GM19035 (cell line): Measurements from ENCODE around the gene SLC38A8.

ENCODE experiments used
- ATAC-seq: cut with Tn5 transposase; IDR thresholded peaks from one replicate; pipeline ENCODE4 v1.9.1; 2021; ENCODE audit not compliant: unreplicated experiment

SLC38A8 gene

DNA sequence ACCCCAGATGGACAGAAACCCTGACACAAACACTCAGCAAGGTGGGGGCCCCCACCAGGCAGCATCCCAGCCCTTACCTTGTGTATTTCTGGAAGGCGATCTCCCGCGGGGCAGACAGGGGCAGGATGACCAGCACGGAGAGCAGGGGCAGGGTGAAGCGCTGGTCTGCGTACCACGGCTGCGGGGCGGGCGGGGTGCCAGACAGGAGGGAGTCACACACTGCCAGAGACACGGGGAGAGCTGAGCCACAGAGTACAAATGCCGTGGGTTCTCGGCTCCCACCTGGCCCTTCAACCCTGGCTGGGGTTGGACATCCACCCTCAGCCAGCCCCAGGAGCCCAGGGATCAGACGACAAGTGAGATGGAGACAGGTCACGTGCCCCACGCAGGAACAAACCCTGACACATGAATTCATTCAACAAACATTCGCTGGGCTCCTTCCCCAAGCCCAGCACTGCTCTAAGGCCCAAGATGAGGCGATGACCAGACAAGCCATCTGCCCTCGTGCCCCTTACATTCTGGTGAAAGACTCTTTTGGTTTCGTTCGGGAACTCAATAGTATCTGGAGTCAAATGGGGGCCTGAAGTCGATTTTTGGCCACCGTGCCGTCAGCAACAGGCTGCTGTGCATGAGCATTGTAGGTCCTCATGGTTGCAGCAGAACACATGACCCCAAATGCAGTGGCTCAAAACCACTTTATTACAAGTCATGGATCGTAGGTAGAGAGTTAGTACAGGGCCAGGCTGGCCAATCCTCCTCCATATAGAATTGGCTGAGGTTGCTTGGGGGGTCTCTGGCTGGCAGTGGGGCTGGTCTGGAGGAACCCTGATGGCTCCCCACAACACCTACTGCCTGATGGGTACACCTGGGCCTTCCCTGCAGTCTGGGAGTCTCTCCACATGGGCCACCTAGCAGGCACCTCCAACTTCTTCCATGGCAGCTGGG is 9.1 kb downstream of the SLC38A8 start:
- no peak for ATAC-seq

DNA sequence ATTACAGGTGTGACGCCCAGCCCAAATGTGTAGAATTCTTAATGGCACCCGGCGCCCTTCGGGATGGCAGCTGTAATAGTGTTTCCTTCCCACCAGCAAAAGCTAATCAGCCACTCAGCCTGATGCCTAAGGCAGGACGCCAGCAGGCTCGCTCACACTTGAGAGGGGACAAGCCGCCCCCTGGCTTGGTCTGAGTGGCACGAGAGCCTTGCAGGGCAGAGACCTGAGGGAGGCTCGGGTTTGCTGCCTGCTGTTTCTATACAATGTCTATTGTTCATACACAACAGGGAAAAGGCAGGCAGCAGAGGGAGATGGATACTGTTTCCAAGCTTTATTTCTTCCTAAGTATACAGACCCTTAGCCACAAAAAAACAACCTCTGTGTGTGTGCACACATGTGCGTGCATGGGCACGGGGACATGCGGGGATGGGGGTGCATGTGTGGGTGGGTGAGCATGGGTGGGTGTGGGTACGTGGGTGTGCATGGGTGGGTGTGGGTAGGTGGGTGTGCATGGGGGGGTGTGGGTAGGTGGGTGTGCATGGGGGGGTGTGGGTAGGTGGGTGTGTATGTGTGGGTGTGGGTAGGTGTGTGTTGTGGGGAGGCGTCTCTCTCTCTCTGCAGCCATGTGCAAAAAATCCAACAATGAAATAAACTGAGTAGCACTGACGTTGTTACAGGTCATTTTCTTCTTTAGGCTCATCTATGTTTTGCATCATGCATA is 10.0 kb downstream of the SLC38A8 start:
- no peak for ATAC-seq

DNA sequence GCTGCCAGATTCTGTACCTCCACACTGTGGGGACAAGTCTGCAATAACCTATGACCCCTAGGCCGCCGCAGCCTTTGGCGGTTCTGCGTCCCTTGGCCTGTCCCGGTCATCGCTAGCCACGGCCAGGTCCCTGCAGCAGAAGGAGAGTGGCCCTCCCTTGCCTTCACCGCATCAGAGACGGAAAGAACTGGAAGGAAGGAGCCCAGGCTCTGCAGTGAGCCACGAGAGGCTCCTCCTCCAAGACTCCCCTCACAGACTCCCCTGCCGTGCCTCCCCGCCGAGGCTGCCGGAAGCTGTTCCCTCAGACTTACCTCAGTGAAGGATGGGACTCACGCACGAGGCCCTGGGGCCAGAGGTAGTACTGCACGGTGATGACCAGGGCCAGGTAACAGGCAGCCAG is 11.0 kb downstream of the SLC38A8 start:
- no peak for ATAC-seq

DNA sequence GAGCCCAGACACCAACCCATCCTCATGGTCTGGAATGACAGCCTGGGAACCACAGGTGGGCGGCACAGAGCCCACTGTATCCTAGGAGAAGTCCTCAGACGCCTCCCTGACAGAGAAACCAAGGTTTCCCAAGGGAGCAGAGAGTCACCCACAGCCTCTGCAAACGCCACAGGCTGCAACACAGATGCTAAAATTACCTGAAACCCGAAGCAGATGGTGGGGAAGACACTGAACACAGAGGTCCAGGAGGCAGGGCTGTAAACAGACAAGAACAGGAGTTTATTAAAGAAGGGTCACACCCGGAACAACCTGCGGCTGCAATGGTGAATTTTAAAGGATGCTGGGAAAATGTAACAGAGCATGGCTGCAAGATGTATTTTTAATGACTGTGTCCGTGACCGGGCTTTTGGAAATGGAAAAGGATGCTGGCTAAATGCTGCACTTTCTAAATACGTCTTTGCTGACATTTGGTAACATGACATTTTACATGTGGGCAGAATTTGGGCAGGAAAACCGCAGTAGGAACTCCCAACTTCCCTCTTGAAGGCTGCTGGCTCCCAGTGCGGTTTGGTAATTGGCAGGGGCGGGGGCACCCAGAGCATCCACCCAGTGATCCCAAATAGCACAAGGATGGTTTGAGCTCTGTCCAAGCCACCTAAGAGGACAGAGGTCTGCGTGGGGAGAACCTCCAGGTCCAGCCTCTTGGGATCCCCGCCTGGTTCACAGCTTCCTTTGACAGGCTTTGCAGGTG is 13.1 kb downstream of the SLC38A8 start:
- no peak for ATAC-seq

DNA sequence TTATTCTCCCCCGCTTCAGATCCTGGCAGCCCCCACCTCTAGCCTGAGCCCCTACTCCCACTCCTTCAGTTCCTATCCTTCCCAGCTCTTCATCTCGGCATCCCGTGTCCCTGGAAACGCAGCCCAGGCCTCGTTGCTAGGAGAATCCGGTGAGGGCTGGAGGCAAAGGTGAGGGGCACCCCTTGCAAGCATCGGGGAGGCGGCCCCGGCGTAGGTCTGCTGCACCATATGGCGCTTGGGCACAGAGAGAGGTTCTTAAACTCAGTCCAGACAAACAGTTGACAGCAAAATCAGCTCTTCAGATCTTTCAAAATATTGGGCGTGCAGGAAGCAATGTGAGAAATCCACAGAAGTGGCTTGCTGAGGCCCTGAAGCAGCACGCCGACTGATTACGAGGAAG is 15.0 kb downstream of the SLC38A8 start:
- no peak for ATAC-seq

DNA sequence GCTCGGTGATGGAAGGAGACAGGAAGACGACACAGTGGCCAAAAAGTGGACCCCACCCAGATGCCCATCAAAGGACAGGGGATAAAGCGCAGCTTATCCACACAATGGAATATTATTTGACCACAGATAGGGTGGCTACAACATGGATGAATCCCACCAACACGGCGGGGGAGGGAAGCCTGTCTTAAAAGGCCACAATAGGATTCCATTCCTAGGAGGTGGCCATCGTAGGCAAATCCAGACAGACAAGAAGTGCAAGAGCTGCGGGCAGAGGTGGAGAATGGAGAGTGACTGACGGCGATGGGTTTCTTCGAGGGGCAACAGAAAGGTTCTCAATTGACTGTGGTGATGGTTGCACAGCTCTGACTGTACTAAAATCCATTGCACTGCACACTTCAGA is 16.0 kb downstream of the SLC38A8 start:
- ATAC-seq, result no peak

DNA sequence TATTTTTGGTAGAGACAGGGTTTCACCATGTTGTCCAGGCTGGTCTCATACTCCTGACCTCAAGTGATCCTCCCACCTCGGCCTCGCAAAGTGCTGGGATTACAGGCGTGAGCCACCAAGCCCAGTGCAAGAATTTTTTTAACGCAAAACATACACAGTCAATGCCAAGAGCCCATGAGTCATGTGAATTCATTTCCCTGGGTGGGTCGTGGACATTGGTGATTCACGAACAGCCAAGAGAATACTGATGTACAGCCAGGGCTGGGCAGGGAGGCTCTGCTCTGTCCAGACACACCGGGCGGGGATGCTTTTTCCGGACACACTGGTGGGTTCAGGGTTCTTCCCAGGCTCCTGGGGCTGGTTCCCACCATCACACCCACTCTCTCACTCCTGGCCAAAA is 17.7 kb downstream of the SLC38A8 start:
- ATAC-seq, result no peak

DNA sequence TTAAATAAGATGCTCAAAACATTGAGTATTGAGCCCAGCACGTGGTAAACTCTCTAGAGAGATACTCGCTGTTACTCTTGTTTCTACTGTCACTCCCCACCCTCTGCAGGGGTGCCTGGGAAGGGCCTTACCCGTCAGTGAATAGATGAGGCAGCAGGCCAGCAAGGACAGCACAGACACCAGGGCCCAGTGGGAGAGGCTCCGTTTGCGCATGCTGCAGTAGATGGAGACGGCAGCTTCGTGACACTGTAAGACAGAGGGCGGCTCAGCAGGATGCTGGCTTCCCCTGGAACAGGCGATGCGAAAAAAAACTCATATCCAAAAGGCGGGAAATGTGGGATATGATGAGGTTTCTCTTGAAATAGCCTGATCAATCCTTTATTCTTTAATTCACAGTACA is 20.0 kb downstream of the SLC38A8 start:
- ATAC-seq, result no peak

DNA sequence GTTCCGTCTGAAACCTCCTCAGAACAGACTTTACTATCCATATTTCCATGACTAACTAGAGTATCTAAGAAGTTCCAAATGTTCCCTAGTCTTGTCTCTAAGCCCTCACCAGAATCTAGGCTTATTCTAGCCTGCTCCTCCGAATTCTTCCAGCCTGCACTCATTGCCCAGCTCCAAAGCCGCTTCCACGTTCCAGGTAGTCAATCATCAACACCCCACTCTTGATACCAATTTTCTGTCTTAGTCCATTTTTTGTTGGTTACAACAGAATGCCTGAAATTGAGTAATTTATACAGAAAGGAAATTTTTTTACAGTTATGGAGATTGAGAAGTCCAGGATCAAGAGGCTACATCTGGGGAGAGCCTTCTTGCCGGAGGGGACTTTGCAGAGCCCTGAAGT is 21.1 kb downstream of the SLC38A8 start:
- ATAC-seq, result no peak

DNA sequence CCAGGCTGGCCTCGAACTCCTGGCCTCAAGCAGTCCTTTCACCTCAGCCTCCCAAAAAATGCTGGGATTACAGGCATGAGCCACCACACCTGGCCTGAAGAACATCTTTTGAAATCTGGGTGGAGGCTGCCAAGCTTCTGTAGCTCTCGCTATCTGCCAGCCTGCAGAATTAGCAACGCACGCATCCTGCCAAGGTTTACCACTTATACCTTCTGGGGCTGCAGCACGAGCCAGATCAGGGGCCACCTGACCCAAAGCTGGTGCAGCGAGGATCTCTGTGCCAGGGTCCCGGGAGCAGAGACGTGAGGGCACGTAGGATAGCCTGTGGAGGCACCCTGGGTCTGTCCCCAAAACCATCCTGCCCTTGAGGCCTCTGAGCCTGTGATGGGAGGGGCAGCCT is 22.2 kb downstream of the SLC38A8 start:
- no peak for ATAC-seq

DNA sequence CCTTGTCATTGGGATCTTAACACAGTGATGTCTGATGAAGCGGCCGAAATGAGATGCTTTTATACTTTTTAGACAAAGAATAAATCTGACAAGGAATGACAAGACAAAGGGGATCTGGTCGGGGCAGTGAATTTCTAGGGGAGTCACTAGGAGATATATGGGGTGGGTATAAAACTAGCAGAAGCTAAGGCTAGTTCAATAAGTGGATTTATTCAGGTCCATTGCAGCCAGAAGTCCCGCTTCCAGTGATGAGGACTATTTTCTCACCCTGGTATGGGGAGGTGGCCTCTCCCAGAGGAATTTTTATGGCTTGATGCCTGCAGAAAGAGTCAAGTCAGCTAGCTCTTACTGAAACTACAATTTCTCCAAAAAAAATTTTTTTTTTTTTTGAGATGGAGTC is 23.9 kb downstream of the SLC38A8 start:
- no peak for ATAC-seq

DNA sequence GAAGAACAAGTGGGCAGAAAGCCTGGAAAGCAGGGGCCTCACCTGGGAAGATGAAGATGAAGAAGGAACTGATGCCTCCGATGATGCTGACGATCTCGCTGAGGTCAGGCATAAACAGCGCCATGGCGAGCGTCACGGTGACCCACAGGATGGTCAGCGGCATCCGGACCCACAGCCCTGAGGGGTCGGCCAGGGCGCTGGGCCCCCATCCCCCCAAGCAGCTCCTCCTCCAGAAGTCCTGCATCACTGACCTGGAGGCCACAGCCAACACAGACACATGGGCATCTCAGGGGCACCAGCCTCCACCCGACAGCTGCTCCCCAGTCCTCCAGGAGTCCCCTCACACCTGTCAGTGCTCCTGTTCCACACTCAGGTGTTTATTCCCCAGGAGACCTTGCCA is 26.1 kb downstream of the SLC38A8 start:
- no peak for ATAC-seq

DNA sequence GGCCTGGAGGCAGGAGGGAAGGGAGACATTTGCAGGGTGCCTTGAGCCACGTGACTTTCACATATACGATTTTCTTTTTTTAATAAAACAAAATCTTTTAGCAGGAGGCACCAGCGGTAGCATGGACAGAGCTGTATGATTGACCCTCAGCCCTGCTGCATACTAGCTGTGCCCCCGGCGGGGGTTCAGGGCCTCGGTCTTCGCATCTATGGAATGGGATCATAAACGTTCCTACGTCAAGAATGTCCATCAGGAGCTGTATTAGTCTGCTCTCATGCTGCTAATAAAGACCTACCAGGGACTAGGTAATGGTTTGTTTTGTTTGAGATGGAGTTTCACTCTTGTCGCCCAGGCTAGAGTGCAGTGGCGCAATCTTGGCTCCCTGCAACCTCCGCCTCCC is 27.2 kb downstream of the SLC38A8 start:
- ATAC-seq, result no peak

DNA sequence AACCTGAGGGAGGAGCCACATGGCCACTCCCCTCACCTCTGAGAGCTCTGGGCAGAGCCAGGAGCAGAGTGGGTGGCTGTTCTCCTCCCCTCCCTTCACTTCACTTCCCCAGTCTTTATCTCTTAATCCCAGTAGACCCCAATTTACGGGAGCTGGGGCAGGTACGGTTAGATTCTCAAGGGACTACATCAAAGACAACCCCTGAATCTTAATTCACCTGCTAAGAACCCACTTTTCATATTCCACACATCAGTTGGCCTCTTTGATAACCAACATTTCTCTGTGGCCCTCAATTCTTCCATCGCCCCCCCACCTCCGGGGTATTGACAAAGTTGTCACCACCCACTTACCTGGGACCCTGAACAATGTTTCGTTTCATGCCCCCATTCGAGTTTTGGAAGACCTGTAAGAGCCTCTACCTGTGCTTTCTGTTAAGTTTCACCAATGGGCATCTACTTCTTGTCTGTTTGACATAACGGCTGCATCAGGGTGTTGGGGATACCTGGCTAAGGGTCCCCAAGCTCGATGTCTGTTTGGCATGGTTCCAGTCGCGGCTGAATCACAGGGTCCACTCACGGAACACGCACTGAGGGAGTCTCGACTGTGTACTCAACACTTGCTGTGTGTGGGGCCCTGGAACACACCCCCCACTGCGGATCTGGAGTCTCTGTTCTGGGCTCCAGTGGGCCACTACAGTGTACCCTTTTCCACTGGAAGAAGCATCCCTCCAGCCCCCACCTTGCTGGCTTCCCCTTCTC is 27.8 kb downstream of the SLC38A8 start:
- no peak for ATAC-seq

DNA sequence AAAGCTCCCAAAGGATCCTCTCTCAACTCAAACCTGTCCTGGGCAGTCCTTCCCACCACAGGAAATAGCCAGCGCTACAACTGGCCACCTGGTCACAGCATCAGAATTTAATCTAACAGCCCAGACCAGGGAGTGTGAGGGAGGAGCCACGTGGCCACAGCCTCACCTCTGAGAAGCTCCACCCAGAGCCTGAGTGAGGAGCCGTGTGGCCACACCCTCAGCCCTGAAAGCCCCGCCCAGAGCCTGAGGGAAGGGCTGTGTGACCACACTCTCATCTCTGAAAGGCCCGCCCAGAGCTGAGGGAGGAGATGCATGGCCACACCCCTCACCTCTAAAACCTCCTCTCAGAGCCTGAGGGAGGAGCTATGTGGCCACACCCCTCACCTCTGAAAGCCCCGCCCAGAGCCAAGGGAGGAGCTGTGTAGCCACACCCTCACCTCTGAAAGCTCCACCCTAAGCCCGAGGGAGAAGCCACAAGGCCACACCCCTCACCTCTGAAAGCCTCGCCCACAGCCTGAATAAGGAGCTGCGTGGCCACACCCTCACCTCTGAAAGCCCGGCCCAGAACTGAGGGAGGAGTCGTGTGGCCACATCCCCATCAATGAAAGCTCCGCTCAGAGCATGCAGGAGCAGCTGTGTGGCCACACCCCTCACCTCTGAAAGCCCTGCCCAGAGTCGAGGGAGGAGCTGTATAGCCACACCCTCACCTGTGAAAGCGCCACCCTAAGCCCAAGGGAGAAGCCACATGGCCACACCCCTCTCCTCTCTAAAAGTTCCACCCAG is 28.6 kb downstream of the SLC38A8 start:
- ATAC-seq, result peak; percentile 85

DNA sequence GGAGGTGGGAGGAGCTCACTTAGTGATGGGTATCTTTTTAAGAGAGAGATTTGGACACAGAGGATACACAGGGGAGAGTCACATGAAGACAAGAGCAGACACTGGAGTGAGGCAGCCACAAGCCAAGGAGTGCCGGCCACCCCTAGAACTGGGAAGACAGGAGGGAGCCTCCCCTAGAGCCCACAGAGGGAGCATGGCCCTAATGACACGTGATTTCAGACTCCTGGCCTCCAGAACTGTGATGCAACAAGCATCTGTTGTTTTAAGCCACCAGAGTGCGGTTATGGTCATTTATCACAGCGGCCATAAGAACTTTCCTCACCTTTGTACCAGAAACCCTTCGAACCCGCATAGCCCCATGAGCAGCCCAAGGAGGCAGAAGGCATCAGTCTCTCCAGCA is 33.3 kb downstream of the SLC38A8 start:
- no peak for ATAC-seq

DNA sequence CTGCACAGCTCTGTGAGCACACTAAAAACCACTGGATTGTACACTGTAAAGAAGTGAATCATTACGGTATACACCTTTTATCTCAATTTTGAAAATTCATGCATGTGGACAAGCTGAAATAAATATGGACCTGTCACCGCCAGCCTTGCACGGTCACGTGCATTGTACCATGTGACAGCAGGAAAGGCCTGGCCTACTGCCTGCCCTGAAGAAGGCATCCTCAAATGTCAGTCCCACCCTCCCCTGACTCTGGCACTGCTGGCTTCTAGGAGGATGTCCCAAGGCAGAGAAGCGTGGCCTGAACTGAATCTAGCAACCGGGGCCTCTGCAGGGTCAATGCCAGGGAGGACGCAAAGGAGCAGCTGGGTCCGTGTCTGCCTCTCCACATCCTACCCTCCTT is 34.6 kb downstream of the SLC38A8 start:
- no peak for ATAC-seq

DNA sequence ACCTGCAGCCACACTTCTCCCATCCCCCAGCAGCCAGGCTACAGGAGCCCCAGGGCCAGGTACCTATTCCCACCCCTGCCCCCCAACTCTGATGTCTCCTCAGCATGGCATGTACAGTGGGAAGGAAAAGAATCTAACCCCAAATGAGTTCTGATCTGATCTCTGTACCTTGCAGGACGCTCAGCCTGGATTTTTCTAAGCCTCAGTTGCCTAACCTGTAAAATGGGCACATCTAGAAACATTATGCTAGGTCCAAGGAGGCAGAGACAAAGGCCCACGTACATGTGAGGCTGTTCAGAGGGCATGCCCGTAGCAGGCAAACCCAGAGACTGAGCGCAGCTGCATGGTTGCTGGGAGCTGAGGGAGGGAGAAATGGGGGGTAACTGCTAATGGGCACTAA is 35.1 kb downstream of the SLC38A8 start:
- ATAC-seq, result no peak

DNA sequence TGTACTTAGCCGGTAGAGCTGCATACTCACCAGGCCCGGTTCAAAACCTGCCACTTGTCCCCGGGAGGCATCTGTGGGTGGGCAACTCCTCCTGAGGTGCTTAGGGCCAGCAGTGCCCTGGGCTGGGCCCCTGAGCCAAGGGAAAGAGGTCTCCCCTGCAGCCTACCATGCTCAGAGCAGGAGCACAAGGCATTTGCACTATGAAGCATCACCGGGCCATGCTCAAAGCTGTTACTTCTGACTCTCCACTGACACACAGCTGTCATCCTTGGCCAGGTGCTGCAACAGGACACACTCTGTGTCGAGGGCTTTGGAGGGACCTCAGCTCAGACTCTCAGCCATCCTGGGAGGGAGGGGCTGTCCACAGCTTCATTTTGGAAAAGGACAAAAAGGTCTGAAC is 37.2 kb downstream of the SLC38A8 start:
- no peak for ATAC-seq

DNA sequence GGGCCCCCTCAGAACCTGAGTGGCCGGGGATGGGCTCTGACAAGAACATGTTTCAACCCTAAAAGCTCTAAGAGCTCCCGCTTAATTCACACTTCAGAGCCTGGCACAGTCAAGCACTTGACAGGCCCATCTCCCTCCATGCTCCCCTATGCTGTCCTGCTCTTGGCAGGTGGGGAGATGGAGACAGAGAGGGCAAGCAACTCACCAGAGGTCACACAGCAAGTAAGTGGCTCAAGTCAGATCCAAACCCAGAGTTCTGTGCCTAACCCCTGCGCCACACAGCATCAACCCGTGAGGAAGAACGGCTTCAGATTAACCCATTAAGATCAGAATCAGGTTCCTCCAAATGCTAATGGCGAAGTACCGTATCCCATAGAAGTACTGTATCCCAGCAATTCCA is 38.2 kb downstream of the SLC38A8 start:
- ATAC-seq, result no peak
